Embryonic facial prominence (tissue), 1 donor: Measurements from ENCODE around the gene ADAMTS6.

Experiments
- DNase-seq: peaks from one replicate; pipeline ENCODE4 v3.0.0-alpha.2; 2016; ENCODE audit errors: extremely low spot score

The ADAMTS6 gene

DNA sequence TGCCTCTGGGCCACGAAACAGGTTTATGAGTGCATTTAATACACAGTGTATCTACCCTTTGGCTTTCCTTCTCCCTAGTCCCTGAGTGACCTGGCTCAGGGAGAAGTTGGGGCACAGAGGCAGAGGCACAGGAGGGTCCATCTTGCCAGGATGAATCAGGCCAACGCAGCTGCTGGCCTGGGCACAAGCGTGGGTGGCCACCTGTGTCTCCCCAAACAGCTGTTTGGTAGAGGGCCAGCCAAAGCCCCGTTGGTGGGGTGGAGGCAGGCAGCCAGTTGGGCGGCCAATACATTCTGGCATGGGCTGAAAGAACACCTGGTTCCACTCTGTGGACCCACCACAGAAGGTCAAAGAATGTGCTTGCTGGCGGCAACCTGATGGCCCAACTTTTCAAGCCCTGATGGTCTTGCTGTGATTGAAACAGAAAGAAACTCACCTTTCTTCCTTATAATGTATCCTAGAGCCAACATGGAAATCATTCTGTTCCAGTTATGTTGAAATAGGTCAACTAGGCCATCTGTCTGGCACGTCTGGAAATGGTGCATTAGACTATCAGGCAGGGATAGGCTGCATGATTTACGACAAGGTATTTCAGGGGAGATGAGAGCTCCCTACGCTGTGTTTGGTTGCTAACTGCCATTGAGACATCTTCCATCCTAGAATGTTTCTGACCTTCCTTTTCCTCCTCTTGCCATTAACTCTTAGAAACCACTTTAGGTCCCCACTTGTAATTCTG is 337.4 kb downstream of the ADAMTS6 start:
- DNase-seq: no peak

DNA sequence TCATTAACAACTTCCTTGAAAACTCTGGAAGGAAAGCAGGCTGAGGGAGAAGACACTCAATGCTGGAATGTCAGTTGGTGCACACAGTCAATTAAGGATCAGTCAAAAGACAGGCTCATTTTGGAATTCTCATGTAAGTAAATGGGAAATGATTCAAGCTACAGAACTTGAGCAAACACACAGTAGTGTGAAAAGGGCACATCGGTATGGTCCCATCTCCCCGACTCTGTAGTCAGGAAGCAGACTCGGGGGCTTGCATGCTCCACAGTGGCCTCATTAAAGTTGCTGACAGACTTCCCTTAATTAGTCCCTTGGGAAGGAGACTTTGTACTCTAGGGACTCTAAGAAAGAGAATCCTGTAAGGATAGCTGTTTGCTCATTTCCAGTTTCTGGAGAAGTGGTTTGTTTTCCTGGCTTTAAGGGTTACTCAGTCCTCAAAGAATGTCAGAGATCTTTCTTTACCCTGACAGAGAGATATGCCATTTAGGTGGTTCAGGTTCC is 339.2 kb downstream of the ADAMTS6 start:
- DNase-seq: no peak

DNA sequence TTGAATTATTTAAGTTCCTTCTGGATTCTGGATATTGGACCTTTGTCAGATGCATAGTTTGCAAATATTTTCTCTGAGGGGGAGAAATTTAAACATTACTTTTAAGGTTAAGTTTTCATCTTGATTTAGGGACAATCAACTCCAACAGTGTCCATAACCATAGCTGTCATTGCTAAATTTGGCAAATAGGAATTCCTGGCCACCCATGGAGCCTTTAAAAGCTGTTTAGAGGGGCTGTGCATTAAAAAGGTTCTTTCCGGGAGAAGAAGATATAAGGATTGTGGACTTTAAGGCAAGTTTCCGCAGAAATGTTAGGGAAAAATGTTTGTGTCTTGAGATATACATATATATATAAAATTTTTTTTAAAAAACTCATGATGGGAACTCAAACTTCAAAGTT is 339.7 kb downstream of the ADAMTS6 start:
- DNase-seq: no peak

DNA sequence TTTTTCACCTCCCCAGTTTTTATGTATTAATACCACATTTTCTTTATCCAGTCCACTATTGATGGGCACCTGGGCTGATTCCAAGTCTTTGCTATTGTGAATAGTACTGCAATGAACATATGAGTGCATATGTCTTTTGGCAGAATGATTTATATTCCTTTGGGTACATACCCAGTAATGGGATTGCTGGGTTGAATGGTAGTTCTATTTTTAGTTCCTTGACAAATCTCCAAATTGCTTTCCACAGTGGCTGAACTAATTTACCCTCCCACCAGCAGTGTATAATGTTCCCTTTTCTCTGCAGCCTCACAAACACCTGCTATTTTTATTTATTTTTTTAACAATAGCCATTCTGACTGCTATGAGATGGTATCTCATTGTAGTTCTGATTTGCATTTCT is 340.2 kb downstream of the ADAMTS6 start:
- DNase-seq: no peak

DNA sequence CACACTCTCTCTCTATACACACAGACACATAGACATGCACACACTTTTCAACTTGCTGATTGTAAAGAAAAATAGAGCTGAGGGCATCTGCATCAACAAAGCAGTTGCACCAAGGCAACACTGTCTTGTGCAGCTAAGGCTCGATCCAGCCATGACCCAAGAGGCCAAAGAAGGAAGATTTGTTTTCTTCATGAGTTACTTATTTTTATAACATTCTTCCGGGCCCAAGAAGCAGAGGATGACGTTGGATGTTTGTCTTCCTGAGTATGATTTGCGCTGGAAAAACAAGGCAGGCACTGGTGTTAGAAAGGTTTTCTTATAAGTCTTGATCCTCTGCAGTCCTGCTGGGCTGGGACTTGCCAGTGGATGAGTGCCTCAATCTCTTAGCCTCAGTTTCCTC is 344.1 kb downstream of the ADAMTS6 start:
- no peak for DNase-seq

DNA sequence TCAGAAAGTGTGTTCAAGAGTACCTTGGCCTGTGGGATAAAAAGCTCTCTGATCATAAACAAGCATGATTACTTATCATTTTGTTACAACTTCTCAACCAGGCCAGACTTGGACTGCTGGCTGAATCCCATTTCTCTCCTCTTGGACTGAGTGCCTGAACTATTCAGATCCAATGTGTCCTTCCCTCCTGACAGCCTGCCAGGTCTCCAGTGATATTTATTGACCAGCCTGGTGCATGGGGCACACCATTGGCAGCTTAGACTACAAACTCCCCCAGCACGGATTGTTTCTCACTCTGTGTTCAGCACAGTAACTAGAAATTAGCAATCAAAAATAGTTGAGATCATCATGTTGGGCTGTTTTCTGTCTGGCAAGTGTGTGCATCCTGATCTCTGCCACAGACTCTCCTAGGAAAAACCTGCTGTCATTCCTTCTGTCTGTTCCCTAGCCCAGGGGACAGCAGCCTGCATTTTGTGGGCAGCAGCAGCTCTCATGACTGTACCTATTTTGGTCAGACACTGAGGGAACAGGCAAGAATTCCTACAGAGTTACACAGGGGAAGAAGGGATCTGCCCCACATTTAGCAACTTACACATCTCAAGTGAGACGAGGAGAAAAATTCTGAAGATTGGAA is 348.1 kb downstream of the ADAMTS6 start:
- no peak for DNase-seq

DNA sequence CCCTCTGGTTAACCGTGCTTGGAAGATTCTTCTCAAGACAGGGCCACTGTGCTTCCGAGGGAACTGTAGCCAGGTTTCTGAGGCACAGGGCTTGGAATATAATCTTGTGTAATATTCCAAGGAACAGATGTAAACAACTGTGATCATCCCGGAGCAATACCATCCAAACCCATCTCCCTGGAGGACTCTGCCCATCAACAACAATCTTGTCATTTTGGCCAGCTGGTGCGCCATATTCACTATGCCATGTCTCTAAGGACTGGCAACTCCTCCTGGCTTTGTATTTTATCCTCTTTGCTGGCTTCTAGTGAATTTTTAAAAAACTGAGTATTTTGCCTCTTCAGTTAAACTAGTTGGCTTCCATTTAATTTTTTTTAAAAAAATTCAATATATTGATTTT is 349.3 kb downstream of the ADAMTS6 start:
- no peak for DNase-seq

DNA sequence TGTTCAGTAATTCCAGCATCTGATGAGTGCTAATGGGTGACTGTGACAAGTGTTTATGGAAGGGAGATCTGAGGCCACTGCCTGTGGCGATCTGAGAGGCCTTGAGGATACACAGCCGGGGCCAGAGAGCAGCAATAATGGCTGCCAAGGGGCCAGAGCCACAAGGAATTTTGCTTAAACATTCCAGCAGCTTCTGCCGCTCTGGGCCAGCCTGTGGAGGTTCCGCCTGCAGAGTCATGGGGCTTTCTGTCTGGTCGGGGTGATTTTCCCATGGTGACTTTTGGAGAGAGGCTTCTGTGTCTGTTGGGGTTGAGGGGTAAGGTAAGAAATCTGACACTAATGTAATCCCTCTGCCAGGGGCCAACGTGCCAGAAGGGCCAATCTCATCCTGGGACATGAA is 353.5 kb downstream of the ADAMTS6 start:
- no peak for DNase-seq

DNA sequence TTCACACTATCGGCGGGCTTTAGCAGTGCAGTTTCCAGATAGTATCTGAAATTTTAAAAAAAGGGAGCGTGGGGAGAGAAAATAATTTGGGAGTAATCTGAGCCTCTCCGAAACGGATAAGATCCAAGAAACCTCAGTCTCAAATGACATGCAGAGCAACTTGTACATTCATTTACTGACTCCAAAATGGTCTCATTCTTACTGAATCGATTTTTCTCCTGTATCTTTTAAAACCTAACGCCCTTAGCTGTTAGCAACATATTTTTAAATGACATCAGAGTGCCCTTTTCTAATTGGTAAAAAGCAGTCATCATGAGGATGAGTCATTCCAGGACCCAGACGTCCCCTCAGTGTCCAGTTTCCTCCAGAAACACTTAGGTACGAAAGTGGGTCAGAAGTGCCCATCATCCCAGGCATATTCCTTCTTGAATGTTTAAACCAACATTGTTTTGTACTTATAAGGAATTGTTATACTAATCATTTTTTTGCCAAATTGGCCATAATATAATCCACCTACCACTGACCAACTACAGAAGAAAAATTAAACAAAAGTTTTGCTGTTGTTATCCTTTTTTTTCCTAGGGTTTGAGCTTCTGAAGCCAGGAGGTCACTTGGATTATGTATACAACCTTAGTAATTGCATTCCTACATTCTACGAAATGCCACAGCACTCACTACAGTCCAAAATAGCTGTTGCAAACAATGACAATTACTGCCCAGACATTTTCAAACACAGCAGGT is 354.4 kb downstream of the ADAMTS6 start:
- no peak for DNase-seq

DNA sequence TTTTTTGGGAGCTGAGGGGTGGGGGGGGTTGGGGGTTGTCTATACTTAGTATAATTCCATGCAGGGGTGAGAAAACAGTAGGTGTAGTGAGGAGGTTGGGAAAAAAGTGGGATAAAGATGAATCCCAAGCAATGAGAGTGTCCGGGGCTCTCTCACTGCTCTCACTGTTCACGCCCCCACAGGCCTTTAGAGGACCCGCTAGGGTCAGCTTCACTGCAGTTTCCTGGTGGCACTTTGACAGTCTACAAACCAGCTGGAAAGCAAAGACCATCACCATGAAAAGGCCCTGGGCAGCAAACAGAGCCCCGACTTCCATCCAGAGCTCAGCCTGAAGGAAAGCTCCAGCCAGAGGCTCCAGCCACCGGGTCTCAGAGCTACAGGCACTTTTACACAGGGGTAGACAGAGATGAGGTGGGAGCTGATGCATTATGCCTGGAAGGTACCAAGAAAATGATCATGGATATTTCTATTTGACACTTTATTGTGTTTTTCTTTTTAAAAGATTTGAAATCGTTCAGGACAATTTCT is 355.1 kb downstream of the ADAMTS6 start:
- DNase-seq: no peak

DNA sequence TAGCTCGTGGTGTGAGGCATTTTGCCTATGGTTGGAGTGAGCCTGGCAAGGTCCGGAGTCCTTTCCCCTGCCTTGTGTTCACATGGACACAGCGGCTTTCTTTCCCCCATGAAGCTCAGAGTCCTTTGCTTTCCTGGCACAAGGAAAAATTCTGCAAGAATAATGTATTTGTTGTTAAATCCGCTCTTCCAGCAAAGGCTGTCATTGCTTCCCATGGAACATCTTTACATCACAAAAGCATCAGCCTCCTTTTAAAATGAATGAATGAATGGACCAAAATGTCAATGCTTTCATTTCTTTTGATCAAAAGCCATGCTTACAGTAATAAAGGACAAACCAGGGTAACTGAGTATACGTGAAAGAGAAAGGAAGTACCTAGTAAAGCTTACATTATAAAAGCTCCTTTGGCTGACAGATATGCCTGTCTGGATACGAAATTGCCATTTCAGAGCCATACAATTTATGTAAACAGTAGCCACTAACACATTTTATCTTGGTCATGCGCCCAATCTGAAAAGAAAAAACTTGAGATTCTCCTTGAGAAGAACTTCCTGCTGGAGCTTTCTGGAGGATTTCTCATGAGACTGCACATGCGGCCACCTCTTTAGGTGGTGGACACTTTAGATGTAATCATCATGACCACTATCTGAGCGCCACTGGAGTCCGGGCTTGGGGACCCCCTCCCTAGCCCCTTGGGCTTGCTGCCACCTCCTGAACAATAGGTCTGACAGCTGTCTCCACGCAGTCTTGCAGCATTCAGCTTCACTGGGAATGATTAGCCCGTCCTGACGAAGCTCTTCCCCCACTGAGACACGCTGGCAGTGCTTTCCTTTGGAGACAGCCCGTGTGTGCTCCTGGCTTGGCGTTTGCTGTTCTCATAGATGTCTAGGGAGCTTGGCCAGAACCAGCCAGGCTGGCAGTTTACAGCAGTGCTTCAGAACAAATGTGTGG is 355.9 kb downstream of the ADAMTS6 start:
- no peak for DNase-seq

DNA sequence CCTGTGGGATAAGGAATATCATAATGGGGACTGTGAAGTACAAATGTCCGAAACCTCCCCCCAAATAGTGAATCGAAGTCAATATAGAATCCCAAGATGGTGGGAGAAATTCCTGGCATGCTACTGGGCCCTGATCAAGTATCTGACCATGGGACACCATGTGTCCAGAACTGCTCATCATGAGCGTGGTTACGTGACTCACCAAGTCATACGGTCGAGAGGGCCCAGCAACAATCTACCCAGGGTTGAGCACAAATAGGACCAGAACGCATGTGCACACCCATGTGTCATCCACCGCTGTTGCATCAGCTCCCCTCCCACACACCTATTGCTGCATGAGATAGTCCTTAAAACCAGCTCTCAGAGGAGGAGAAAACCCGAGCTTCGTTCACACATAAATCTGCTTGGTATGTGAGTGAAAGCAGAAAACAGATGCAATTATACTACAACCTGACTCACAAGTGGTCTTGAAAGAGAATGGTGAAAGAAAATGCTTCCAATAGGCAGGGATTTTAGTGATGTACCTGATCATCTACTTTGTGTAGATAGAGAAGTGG is 359.8 kb downstream of the ADAMTS6 start:
- no peak for DNase-seq

DNA sequence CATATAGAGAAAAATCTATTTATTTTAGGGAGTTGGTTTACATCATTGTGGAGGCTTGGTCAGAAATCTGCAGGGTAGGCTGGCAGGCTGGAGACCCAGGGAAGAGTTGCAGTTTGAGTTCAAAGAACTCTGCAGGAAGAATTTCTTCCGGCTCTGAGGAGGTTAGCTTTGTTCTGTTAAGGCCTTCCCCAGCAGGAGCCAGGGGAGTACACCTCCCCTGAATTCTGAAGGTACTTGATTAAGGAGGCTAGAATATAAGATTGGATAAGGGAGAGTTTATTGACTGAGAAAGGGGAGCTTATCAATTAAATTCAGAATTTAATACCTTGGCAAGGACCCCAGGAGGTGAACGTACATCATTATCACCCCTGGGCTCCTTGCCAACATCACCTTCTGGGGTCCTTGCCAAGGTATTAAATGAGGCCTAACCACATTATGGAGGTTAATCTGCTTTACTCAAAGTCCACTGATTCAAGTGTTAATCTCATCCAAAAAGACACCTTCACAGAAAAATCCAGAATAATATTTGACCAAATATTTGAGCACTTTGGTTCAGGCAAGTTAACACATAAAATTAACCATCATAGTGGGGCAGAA is 361.3 kb downstream of the ADAMTS6 start:
- no peak for DNase-seq

DNA sequence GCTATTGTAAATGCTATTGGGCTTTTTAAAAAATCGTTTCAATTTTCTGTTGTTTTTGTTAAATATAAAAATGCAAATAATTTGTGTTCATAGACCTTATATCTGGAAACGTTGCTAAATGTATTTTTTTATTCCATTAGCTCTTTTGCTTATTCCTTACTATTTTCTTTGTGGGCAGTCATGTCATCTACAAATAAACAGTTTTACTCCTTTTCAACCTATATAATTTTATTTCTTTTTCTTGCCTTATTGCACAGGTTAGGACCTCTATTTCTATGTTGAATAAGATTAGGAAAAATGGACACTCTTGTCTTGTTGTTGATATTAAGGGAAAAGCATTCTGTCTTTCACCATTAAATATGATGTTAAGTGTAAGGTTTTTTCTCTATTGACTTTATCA is 364.2 kb downstream of the ADAMTS6 start:
- no peak for DNase-seq

DNA sequence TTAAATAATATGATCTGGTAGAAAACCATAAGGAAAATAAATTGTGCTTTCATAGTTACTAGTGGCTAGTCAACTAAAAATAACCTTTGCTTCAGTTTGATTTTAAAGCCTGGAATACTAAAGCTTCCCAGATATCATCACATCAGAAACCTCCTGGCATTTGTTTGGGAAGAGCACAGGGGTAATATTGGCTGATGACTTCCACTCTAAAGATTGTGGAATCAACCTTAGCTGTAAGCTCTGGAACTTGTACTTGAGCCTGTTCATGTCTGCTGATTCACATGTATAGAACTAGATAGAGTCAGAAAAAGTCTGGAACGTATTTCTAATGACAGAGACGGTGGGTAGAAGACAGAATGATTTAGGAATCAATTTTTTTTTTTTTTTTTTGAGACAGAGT is 367.9 kb downstream of the ADAMTS6 start:
- DNase-seq: no peak

DNA sequence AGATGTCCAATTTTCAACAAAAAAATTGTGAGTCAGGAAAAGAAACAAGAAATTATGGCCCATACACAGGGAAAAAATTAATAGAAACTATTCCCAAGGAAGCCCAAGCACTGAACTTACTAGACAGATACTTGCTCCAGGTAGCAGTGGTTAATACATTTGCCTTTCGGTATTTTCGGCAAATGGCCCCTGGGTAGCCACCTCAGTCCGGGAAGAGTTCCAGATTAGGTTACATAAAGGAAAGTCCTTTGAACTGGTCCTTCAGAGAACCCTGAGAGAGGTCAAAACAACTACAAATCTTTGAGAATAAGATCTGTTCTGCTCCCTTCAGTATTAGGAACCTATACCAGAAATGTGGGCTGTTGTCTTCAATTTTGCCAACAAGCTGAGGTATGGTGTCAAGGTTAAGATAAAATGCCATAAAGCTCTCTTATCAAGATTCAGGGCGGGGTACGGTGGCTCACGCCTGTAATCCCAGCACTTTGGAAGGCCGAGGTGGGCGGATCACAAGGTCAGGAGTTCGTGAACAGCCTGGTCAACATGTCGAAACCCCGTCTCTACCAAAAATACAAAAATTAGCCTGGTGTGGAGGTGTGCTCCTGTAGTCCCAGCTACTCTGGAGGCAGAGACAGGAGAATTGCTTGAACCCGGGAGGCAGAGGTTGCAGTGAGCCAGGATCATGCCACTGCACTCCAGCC is 369.6 kb downstream of the ADAMTS6 start:
- DNase-seq: no peak

DNA sequence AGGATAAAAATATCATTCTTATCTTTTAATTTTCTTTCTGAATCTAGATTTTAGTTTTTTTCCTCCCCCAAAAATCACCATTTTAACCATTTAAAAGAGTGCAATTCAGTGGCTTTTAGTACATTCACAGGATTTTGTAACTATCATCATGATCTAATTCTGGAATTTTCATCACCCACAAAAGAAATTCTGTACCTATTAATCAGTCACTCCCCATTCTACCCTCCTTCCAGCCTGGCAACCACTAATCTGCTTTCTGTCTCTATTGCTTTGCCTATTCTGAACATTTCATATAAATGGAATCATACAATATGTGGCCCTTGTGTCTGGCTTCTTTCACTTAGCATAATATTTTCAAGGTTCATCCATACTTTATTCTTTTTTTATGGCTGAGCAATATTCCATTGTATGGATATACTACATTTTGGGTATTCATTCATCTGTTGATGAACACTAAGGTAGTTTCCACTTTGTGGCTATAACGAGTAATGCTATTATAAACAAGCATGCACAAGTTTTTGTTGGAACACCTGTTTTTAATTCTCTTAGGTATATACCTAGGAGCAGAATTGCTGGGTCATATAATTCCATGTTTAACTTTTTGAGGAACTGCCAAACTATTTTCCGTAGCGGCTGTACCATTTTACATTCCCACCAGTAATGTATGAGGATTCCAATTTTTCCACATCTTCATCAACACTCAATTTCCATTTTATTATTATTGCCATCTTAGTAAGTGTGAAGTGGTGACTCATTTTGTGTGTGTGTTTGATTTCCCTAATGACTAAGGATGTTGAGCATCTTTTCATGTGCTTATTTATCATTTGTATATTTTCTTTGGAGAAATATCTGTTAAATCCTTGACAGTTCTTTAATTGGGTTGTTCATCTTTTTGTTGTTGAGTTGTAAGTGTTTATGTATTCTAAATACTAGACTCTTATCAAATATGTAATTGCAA is 372.7 kb downstream of the ADAMTS6 start:
- DNase-seq: no peak

DNA sequence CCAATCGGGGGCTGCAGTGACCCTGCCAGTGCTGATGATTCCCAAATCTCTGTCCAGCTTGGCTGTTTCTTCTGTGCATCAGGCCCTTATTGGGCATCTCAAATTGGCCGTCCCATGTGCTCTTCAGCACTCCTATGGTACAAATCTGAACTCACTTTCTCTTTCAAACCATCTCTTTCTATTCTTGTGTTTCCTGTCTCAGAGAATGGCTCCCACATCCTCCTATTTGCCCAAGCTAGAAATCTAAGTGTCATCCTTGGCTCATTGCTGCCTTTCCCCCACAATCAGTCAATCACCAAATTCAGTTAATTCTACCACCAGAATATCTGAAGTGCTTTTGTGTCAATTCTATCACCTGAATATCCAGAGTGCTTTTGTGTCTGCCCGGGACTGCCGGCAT is 376.4 kb downstream of the ADAMTS6 start:
- DNase-seq: no peak

DNA sequence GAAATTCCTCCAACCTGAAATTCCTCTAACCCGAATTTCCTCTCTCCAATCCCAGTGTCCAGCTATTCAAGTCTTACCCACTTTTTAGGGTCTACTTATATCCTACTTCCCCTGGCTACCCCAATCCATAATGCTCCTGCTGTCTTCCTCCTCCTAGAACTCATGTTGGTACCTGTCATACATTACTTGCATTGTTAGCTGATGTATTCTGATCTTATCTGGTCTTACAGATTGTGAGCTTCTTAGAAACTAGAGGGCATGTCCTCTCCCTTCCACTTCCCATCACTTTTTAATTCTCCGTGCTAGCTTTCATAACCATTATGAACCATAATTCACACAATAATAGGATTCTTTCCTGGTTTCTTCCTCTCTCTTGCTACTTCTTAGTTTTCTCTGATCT is 376.9 kb downstream of the ADAMTS6 start:
- no peak for DNase-seq
